Measurements from ENCODE around the gene GRID2IP. TPM values are rescaled to one million over a fixed set of nuclear protein-coding genes. Genes with fewer than 3 reads are reported as not detected.
A peak's percentile ranks its signal among the peaks of the same experiment; 100 is the strongest.

GRID2IP gene
- total and polyA plus RNA-seq, 2 donors from 2014 or later, result 0.11 to 0.76 TPM

DNA sequence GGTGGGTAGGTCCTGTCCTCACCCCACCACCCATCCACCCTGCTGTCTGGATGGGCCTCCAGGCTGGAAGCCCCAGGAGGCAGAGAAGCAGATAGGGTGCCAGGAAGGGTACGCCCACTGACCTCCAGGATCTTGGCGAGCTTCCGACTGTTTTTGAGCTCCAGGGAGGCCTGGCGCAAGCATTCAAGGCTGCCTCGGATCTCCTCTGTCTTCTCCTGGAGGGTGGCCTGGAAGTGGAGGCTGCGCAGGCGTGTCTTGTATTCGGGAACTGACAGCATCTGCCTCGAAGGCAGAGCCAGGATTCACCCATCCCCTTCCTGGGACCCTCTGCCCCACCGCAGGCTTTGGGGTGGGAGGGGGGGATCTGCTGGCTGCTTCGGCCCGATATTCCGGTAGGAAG is 48.4 kb downstream of the GRID2IP start:
- intact Hi-C loops (cut with DNase I), result no loop called here
- H3K9ac ChIP-seq (ENCODE audit: low read length in 3 of 3), result no peak overlapping the region
- no peak overlapping the region for H3K27ac ChIP-seq (ENCODE audit: low read depth in 2 of 2, low read length in 2 of 2)
- peaks cover 0 to 6% (median 0%) of the 10 kb centered on the region in 3 donors for H3K4me1 ChIP-seq (ENCODE audit: control insufficient read depth in 2 of 3, insufficient read depth in 2 of 3, low read depth in 1 of 3, low read length in 3 of 3)
- H3K36me3 ChIP-seq (ENCODE audit: control insufficient read depth in 2 of 3, insufficient read depth in 3 of 3, low read length in 3 of 3), result no peaks in the 10 kb centered on the region
- no peaks in the 10 kb centered on the region for H3K9me3 ChIP-seq (ENCODE audit: control insufficient read depth in 2 of 3, insufficient read depth in 1 of 3, low read length in 3 of 3)
- peak overlapping the region in 2 of 3 donors; percentile 28 to 64 for H3K4me3 ChIP-seq (ENCODE audit: low read length in 3 of 3)
- no peak for DNase-seq
- no peak for FAIRE-seq
- TF ChIP-seq, protein P1, sequence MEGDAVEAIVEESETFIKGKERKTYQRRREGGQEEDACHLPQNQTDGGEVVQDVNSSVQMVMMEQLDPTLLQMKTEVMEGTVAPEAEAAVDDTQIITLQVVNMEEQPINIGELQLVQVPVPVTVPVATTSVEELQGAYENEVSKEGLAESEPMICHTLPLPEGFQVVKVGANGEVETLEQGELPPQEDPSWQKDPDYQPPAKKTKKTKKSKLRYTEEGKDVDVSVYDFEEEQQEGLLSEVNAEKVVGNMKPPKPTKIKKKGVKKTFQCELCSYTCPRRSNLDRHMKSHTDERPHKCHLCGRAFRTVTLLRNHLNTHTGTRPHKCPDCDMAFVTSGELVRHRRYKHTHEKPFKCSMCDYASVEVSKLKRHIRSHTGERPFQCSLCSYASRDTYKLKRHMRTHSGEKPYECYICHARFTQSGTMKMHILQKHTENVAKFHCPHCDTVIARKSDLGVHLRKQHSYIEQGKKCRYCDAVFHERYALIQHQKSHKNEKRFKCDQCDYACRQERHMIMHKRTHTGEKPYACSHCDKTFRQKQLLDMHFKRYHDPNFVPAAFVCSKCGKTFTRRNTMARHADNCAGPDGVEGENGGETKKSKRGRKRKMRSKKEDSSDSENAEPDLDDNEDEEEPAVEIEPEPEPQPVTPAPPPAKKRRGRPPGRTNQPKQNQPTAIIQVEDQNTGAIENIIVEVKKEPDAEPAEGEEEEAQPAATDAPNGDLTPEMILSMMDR (IDR thresholded peaks at IDR 0.05; ENCODE audit: borderline replicate concordance, extremely low read depth, insufficient read depth), result no peak
- H3K27me3 ChIP-seq (ENCODE audit: control insufficient read depth, insufficient read depth, low read length), result no peaks in the 10 kb centered on the region

DNA sequence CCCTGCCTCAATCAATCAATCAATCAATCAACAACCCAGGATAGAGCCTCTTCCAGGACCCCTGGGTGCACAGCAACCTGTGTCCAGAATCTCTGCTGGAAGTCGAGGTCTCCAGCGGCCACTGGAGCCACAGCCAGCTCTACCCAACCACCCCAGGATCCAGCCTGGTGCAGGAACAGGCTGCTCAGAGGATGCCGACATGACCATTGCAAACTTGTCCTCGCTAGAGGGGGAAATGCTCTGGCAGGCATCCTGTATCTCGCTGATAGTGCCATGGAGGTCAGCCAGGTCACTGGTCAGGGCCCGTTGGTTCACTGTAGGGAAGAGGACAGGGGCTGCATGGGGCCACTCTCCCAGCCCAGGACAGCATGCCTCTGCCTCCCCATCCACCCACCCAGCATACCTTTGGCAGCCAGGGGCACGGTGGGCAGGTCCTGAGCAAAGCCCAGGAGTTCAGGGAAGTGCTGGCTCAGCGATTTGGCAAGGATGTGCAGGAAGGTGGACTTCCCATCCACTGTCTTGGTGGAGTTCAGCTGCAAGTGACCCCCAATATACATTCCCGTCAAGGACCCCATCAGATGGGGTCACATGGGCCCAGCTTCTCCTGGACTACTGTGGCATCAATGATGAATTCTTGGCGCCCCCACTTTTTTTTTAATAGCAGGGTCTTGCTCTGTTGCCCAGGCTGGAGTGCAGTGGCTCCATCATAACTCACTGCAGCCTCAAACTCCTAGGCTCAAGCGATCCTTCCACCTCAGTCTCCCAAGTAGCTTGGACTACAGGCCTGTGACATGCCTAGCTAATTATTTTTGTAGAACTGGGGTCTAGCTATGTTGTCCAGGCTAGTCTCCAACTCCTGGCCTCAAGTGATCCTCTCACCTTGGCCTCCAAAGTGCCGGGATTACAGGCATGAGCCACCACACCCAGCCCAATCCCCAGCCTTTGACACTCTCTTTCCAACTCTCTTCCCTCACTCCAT is 49.4 kb downstream of the GRID2IP start:
- Histone ChIP-seq H3K9ac (ENCODE audit: low read length in 3 of 3) (no peak overlapping the region), H3K4me3 (ENCODE audit: low read length in 3 of 3) (no peak overlapping the region), H3K27ac (ENCODE audit: low read depth in 2 of 2, low read length in 2 of 2) (no peak overlapping the region), H3K27me3 (ENCODE audit: control insufficient read depth, insufficient read depth, low read length) (no peaks in the 10 kb centered on the region), H3K36me3 (ENCODE audit: control insufficient read depth in 2 of 3, insufficient read depth in 3 of 3, low read length in 3 of 3) (no peaks in the 10 kb centered on the region), H3K9me3 (ENCODE audit: control insufficient read depth in 2 of 3, insufficient read depth in 1 of 3, low read length in 3 of 3) (no peaks in the 10 kb centered on the region), H3K4me1 (ENCODE audit: control insufficient read depth in 2 of 3, insufficient read depth in 2 of 3, low read depth in 1 of 3, low read length in 3 of 3) (peaks cover 0 to 6% (median 0%) of the 10 kb centered on the region in 3 donors)
- FAIRE-seq (no peak), DNase-seq (no peak)
- TF ChIP-seq, protein P1 (IDR thresholded peaks at IDR 0.05; ENCODE audit: borderline replicate concordance, extremely low read depth, insufficient read depth), result no peak
- intact Hi-C loops (cut with DNase I), result no loop called here

DNA sequence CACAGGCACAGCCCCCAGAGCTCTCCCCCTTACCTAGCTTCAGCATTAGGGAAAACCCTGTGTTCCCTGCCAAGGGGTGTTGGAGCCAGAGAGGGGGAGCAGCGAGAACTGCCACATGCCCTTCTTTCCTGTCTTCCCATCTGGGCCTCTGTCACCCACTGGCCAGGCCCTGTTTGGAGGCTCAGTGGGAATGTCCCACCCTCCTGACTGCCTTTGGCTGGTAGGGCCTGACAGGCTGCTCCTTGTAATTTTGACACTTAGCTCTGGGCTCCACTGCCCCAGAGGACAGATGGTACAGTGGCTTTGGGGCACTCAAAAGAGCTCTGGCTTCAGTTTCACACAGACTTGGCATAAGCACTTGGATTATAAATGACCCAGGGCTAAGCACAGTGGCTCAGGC is 50.6 kb downstream of the GRID2IP start:
- no peak overlapping the region for H3K4me3 ChIP-seq (ENCODE audit: low read length in 3 of 3)
- TF ChIP-seq, protein P1 (IDR thresholded peaks at IDR 0.05; ENCODE audit: borderline replicate concordance, extremely low read depth, insufficient read depth), result no peak
- no peaks in the 10 kb centered on the region for H3K36me3 ChIP-seq (ENCODE audit: control insufficient read depth in 2 of 3, insufficient read depth in 3 of 3, low read length in 3 of 3)
- no peak for FAIRE-seq
- no peak overlapping the region for H3K27ac ChIP-seq (ENCODE audit: low read depth in 2 of 2, low read length in 2 of 2)
- H3K9me3 ChIP-seq (ENCODE audit: control insufficient read depth in 2 of 3, insufficient read depth in 1 of 3, low read length in 3 of 3), result no peaks in the 10 kb centered on the region
- H3K9ac ChIP-seq (ENCODE audit: low read length in 3 of 3), result no peak overlapping the region
- H3K4me1 ChIP-seq (ENCODE audit: control insufficient read depth in 2 of 3, insufficient read depth in 2 of 3, low read depth in 1 of 3, low read length in 3 of 3), result peaks cover 0 to 6% (median 0%) of the 10 kb centered on the region in 3 donors
- DNase-seq, result no peak
- intact Hi-C loops (cut with DNase I), result no loop called here
- no peaks in the 10 kb centered on the region for H3K27me3 ChIP-seq (ENCODE audit: control insufficient read depth, insufficient read depth, low read length)
